Measurements from ENCODE around the gene SENP5. TPM values are rescaled to one million over a fixed set of nuclear protein-coding genes. Genes with fewer than 3 reads are reported as not detected.

SENP5 gene
- total RNA-seq, 2 donors from 2014 or later = 29.4 to 77.6 TPM

DNA sequence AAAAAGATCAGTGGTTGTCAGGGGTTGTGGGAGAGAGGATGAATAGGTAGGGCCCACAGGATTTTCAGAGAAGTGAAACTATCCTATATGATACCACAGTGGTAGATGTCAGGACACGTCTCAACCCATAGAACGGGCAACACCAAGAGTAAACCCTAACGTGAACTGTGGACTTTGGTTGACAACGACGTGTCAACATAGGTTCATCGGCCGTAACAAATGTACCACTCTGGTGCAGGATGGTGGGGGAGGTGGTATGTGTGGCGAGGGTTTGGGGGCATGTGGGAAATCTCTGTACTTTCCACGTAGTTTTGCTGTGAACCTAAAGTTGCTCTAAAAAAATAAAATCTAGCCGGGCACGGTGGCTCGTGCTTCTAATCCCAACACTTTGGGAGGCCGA, 113.9 kb downstream of the SENP5 start:
- no peak for DNase-seq (ENCODE audit: low spot score)
- no peaks in the 10 kb centered on the region for H3K4me1 ChIP-seq (ENCODE audit: control insufficient read depth in 1 of 2, low read depth in 2 of 2)
- no peak overlapping the region for H3K4me3 ChIP-seq
- H3K9me3 ChIP-seq = no peaks in the 10 kb centered on the region
- no peaks in the 10 kb centered on the region for H3K27me3 ChIP-seq (replicated peaks; ENCODE audit: insufficient read depth)
- no peak for ATAC-seq (ENCODE audit: insufficient number of reproducible peaks, low FRiP score, low read depth)
- H3K36me3 ChIP-seq = no peaks in the 10 kb centered on the region
- no peak overlapping the region for H3K27ac ChIP-seq
- TF ChIP-seq, protein P1, sequence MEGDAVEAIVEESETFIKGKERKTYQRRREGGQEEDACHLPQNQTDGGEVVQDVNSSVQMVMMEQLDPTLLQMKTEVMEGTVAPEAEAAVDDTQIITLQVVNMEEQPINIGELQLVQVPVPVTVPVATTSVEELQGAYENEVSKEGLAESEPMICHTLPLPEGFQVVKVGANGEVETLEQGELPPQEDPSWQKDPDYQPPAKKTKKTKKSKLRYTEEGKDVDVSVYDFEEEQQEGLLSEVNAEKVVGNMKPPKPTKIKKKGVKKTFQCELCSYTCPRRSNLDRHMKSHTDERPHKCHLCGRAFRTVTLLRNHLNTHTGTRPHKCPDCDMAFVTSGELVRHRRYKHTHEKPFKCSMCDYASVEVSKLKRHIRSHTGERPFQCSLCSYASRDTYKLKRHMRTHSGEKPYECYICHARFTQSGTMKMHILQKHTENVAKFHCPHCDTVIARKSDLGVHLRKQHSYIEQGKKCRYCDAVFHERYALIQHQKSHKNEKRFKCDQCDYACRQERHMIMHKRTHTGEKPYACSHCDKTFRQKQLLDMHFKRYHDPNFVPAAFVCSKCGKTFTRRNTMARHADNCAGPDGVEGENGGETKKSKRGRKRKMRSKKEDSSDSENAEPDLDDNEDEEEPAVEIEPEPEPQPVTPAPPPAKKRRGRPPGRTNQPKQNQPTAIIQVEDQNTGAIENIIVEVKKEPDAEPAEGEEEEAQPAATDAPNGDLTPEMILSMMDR (IDR thresholded peaks at IDR 0.05) = no peak

DNA sequence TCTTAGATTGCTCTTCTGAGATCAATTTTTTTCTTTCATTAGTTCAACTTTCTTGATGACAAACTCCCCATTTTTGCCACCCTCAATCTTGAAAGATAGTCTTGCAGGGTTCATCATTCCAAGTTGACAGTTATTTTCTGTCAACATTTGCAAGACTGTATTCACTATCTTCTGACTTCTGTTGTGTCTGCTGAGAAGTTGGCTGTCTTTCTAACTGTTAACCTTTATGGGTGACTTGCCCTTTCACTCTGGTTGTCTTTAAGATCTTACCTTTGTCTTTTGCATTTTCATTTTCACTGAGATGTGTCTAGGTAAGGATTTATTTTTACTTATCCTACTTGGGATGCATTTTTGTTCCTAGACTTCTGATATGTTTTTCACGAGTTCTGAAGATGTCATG, 115.5 kb downstream of the SENP5 start:
- Histone ChIP-seq H3K9me3 (no peaks in the 10 kb centered on the region), H3K36me3 (no peaks in the 10 kb centered on the region), H3K27ac (no peak overlapping the region), H3K4me1 (ENCODE audit: control insufficient read depth in 1 of 2, low read depth in 2 of 2) (no peaks in the 10 kb centered on the region), H3K27me3 (replicated peaks; ENCODE audit: insufficient read depth) (no peaks in the 10 kb centered on the region), H3K4me3 (no peak overlapping the region)
- TF ChIP-seq, protein P1 (IDR thresholded peaks at IDR 0.05) = no peak
- no peak for ATAC-seq (ENCODE audit: insufficient number of reproducible peaks, low FRiP score, low read depth)
- DNase-seq (ENCODE audit: low spot score) = no peak

Other genes starting within 250 kb of the SENP5 start
- 10 to 100 TPM in 1 of 2 donors, 1 to 10 TPM in 1; 4.7 to 17.9 TPM for gene NRROS, start 228.2 kb upstream of the SENP5 start, total RNA-seq
- gene CEP19, start 155.7 kb upstream of the SENP5 start, total RNA-seq = 1 to 10 TPM in 1 of 2 donors, under 1 TPM in 1; 0.42 to 7.3 TPM
- 10 to 100 TPM; 19.3 to 23.4 TPM for gene PIGX, start 155.5 kb upstream of the SENP5 start, total RNA-seq
- gene PAK2, start 128.1 kb upstream of the SENP5 start, total RNA-seq = 10 to 100 TPM; 41.7 to 47.0 TPM
- 10 to 100 TPM; 26.5 to 44.1 TPM for gene NCBP2, start 74.6 kb downstream of the SENP5 start, total RNA-seq
- gene PIGZ, start 100.9 kb downstream of the SENP5 start, total RNA-seq = 10 to 100 TPM; 11.0 to 17.4 TPM
- gene MELTF, start 161.9 kb downstream of the SENP5 start, total RNA-seq = 1 to 10 TPM; 6.1 to 8.7 TPM

Measured in thoracic aorta (tissue), 2 donors.